Measurements from ENCODE around the gene PLEKHO2.

DNA sequence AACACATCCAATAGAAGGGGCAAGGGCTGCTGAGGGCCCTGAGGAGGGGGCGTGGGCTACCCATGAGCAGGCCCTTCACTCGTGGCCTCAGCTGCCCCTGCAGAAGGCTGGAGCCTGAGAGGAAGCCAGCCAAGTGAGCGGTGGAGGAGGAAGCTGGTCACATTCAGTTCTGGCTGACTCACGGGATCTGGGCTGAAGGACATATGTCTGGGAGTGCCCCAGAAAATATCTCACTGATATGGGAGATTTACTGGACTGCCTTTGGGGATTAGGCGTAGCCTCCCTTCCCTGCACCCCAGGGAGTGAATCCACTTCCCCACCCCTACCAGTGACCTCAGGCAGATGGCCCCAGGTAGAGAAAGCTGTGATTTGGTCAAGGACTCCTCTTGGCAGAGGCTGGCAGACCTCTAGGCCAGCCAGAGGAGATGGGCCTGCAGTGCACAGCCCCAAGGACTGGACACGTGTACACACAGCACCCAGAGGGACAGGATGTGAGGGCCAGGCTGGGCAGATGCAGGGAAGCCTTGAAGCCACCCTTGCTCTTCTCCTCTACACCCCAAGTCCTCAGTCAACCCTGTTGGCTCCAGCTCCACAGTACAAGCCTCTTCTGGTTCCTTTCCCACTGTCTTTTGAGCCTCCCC is 55.8 kb downstream of the PLEKHO2 start:
- TF ChIP-seq, protein P1, sequence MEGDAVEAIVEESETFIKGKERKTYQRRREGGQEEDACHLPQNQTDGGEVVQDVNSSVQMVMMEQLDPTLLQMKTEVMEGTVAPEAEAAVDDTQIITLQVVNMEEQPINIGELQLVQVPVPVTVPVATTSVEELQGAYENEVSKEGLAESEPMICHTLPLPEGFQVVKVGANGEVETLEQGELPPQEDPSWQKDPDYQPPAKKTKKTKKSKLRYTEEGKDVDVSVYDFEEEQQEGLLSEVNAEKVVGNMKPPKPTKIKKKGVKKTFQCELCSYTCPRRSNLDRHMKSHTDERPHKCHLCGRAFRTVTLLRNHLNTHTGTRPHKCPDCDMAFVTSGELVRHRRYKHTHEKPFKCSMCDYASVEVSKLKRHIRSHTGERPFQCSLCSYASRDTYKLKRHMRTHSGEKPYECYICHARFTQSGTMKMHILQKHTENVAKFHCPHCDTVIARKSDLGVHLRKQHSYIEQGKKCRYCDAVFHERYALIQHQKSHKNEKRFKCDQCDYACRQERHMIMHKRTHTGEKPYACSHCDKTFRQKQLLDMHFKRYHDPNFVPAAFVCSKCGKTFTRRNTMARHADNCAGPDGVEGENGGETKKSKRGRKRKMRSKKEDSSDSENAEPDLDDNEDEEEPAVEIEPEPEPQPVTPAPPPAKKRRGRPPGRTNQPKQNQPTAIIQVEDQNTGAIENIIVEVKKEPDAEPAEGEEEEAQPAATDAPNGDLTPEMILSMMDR (IDR thresholded peaks at IDR 0.05 in 4 of 5, conservative IDR thresholded peaks at IDR 0.05 in 1 of 5) = no peak
- TF ChIP-seq POLR2A (IDR thresholded peaks at IDR 0.05) = no peak
